Measurements from ENCODE around the gene SRL.
A peak's percentile ranks its signal among the peaks of the same experiment; 100 is the strongest.

GRCh38 chr16:4263504-4264436, 21.9 kb upstream of the SRL start:
- TF ChIP-seq ZNF121 (CRISPR knock-in tag; IDR thresholded peaks at IDR 0.05) (no peak), SP1 (CRISPR knock-in tag; conservative IDR thresholded peaks at IDR 0.05) (peak; percentile 71), CTCF (IDR thresholded peaks at IDR 0.05) (no peak), EMX1 (CRISPR knock-in tag; IDR thresholded peaks at IDR 0.05) (no peak), FOXJ3 (CRISPR knock-in tag; IDR thresholded peaks at IDR 0.05; ENCODE audit: borderline replicate concordance) (no peak), SMAD3 (CRISPR knock-in tag; IDR thresholded peaks at IDR 0.05; ENCODE audit: borderline replicate concordance) (no peak), SOX15 (CRISPR knock-in tag; IDR thresholded peaks at IDR 0.05) (no peak), TCF7 (CRISPR knock-in tag; IDR thresholded peaks at IDR 0.05; ENCODE audit: low read depth) (no peak), CREM (CRISPR knock-in tag; IDR thresholded peaks at IDR 0.05) (no peak)
- TF ChIP-seq, protein P1, sequence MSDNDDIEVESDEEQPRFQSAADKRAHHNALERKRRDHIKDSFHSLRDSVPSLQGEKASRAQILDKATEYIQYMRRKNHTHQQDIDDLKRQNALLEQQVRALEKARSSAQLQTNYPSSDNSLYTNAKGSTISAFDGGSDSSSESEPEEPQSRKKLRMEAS (CRISPR knock-in tag; IDR thresholded peaks at IDR 0.05) = no peak
- TF ChIP-seq, protein P2, sequence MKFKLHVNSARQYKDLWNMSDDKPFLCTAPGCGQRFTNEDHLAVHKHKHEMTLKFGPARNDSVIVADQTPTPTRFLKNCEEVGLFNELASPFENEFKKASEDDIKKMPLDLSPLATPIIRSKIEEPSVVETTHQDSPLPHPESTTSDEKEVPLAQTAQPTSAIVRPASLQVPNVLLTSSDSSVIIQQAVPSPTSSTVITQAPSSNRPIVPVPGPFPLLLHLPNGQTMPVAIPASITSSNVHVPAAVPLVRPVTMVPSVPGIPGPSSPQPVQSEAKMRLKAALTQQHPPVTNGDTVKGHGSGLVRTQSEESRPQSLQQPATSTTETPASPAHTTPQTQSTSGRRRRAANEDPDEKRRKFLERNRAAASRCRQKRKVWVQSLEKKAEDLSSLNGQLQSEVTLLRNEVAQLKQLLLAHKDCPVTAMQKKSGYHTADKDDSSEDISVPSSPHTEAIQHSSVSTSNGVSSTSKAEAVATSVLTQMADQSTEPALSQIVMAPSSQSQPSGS (CRISPR knock-in tag; IDR thresholded peaks at IDR 0.05; ENCODE audit: borderline replicate concordance, low read depth) = no peak
